Measurements from ENCODE around the gene ZNF799.

The ZNF799 gene

DNA sequence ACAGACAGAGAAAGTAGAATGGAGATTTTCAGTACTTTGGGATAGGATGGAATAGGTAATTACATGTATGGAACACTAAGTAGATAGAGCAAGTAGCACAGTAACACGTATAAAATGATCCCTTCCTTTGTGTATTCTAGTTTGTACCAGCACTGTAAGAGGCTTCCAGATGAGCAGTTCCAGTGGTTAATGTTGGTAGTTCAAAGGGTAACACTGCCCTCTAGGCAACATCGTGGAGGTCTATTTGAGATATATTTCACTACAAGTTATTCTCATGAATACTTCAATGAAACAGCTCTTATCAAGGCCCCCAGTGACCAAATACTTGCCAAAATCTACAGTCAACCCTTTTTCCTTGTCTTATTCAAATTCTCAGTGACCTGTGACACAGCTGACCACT, 54.2 kb downstream of the ZNF799 start:
- Histone ChIP-seq H3K4me1 (ENCODE audit: insufficient read depth, low read length) (no peaks in the 10 kb centered on the region), H3K36me3 (ENCODE audit: insufficient read depth, low read length) (peaks cover 20% of the 10 kb centered on the region), H3K9me3 (ENCODE audit: insufficient read depth, low read length, severe bottlenecking) (peaks cover 21% of the 10 kb centered on the region), H4K20me1 (ENCODE audit: insufficient read depth, low read length) (no peaks in the 10 kb centered on the region), H2AFZ (ENCODE audit: low read depth, low read length) (no peak overlapping the region), H3K27me3 (ENCODE audit: insufficient read depth, low read length, poor library complexity) (no peaks in the 10 kb centered on the region), H3K9ac (ENCODE audit: low read depth, low read length) (no peak overlapping the region), H3K4me2 (ENCODE audit: insufficient read depth, low read length) (no peak overlapping the region), H3K4me3 (ENCODE audit: low read depth in 1 of 2, low read length in 2 of 2) (no peak overlapping the region), H3K79me2 (ENCODE audit: insufficient read depth, low read length) (no peaks in the 10 kb centered on the region), H3K27ac (ENCODE audit: low read length) (no peak overlapping the region)
- no peak for TF ChIP-seq EZH2 (IDR thresholded peaks at IDR 0.05; ENCODE audit: borderline replicate concordance, low read depth, low read length, severe bottlenecking)
- TF ChIP-seq, protein P1, sequence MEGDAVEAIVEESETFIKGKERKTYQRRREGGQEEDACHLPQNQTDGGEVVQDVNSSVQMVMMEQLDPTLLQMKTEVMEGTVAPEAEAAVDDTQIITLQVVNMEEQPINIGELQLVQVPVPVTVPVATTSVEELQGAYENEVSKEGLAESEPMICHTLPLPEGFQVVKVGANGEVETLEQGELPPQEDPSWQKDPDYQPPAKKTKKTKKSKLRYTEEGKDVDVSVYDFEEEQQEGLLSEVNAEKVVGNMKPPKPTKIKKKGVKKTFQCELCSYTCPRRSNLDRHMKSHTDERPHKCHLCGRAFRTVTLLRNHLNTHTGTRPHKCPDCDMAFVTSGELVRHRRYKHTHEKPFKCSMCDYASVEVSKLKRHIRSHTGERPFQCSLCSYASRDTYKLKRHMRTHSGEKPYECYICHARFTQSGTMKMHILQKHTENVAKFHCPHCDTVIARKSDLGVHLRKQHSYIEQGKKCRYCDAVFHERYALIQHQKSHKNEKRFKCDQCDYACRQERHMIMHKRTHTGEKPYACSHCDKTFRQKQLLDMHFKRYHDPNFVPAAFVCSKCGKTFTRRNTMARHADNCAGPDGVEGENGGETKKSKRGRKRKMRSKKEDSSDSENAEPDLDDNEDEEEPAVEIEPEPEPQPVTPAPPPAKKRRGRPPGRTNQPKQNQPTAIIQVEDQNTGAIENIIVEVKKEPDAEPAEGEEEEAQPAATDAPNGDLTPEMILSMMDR (IDR thresholded peaks at IDR 0.05; ENCODE audit: borderline replicate concordance, extremely low read depth, low read length, poor library complexity, severe bottlenecking), result peak; percentile 37
- ATAC-seq (ENCODE audit: insufficient read depth, low read depth), result peak; percentile 35; the same call in 1 of the 3 replicates
- no peak for DNase-seq

DNA sequence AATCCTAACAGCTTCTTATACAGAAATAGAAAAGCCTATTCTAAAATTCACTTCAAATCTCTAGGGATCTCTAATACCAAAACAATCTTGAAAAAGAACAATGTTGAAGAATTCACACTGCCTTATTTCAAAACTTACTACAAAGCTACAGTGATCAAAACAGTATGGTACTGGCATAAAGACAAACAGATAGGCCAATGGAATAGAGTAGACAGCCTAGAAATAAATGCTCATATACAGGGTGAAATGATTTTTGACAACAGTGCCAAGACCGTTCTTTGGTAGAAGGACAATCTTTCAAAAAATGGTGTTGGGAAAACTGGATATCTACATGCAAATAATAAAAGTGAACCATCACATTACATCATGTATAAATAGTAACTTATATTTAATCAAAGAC, 55.9 kb downstream of the ZNF799 start:
- ATAC-seq (ENCODE audit: insufficient read depth, low read depth), result no peak

More for the DNA sequence above, 55.9 kb downstream of the ZNF799 start:
- H3K4me3 ChIP-seq (ENCODE audit: low read depth in 1 of 2, low read length in 2 of 2), result no peak overlapping the region
- H3K36me3 ChIP-seq (ENCODE audit: insufficient read depth, low read length), result peaks cover 7% of the 10 kb centered on the region; the same call in 1 of the 2 replicates
- H4K20me1 ChIP-seq (ENCODE audit: insufficient read depth, low read length), result no peaks in the 10 kb centered on the region
- H3K9me3 ChIP-seq (ENCODE audit: insufficient read depth, low read length, severe bottlenecking), result peaks cover 11% of the 10 kb centered on the region
- no peaks in the 10 kb centered on the region for H3K27me3 ChIP-seq (ENCODE audit: insufficient read depth, low read length, poor library complexity)
- no peaks in the 10 kb centered on the region for H3K79me2 ChIP-seq (ENCODE audit: insufficient read depth, low read length)
- no peak overlapping the region for H2AFZ ChIP-seq (ENCODE audit: low read depth, low read length)
- H3K4me2 ChIP-seq (ENCODE audit: insufficient read depth, low read length), result no peak overlapping the region
- TF ChIP-seq, protein P1 (IDR thresholded peaks at IDR 0.05; ENCODE audit: borderline replicate concordance, extremely low read depth, low read length, poor library complexity, severe bottlenecking), result no peak
- no peak for TF ChIP-seq EZH2 (IDR thresholded peaks at IDR 0.05; ENCODE audit: borderline replicate concordance, low read depth, low read length, severe bottlenecking)
- no peak for DNase-seq
- no peaks in the 10 kb centered on the region for H3K4me1 ChIP-seq (ENCODE audit: insufficient read depth, low read length)
- H3K9ac ChIP-seq (ENCODE audit: low read depth, low read length), result no peak overlapping the region
- no peak overlapping the region for H3K27ac ChIP-seq (ENCODE audit: low read length)

All from DND-41 (cell line).